GM12864 (cell line): ENCODE data around the gene PKP4.
"Not testable (repeated sequence)": the region's sequence is repeated elsewhere in the genome, so short reads cannot be mapped to it uniquely, and the experiment has no call there.

ENCODE experiments used
- DNase-seq: peaks from one replicate; pipeline ENCODE4 v3.0.0-alpha.2; 2011; ENCODE audit warnings: low read depth
- H3K4me3 ChIP-seq: 2 replicates; pipeline ENCODE4 v1.5.1; 2011; ENCODE audit warnings: mild to moderate bottlenecking, low read depth, low read length, control low read depth
- TF ChIP-seq, protein P1 (sequence below): IDR thresholded peaks from 2 replicates; pipeline ENCODE4 v1.5.1; 2011; ENCODE audit warnings: low read depth, mild to moderate bottlenecking, moderate library complexity, low read length, control low read depth, inconsistent platforms; ENCODE audit errors: missing control alignments

Gene PKP4

DNA sequence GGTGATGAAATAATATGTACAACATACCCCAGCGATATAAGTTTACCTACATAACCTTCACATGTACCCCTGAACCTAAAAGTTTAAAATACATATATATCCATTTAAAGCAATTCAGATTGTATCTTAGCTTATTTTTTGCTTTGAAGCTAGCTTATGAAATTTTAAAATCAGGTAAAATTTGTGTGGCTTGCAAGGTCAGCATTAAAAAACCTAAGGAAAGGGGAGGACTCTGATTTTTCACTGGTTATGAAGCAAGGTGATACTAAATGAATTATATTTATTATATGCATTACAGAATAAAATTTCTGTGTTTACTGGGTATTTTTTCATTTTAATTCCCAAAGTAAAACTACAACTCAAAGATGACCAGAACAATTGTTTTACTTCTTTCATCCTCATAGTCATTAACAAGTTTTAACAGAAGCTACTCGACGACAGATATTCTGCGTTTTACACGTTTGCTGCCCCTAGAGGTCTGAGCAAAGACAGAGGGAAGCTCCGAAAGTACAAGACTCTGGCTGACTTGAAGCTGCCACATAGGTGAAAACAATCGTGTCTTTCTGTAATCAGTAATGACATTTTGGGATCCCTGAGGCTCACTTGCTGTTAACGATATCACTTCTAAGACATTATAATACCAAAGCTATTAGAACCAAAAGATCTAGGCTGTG is 17.1 kb downstream of the PKP4 start:
- no peak overlapping the region for H3K4me3 ChIP-seq
- no peak for DNase-seq
- TF ChIP-seq, protein P1, sequence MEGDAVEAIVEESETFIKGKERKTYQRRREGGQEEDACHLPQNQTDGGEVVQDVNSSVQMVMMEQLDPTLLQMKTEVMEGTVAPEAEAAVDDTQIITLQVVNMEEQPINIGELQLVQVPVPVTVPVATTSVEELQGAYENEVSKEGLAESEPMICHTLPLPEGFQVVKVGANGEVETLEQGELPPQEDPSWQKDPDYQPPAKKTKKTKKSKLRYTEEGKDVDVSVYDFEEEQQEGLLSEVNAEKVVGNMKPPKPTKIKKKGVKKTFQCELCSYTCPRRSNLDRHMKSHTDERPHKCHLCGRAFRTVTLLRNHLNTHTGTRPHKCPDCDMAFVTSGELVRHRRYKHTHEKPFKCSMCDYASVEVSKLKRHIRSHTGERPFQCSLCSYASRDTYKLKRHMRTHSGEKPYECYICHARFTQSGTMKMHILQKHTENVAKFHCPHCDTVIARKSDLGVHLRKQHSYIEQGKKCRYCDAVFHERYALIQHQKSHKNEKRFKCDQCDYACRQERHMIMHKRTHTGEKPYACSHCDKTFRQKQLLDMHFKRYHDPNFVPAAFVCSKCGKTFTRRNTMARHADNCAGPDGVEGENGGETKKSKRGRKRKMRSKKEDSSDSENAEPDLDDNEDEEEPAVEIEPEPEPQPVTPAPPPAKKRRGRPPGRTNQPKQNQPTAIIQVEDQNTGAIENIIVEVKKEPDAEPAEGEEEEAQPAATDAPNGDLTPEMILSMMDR, result no peak

DNA sequence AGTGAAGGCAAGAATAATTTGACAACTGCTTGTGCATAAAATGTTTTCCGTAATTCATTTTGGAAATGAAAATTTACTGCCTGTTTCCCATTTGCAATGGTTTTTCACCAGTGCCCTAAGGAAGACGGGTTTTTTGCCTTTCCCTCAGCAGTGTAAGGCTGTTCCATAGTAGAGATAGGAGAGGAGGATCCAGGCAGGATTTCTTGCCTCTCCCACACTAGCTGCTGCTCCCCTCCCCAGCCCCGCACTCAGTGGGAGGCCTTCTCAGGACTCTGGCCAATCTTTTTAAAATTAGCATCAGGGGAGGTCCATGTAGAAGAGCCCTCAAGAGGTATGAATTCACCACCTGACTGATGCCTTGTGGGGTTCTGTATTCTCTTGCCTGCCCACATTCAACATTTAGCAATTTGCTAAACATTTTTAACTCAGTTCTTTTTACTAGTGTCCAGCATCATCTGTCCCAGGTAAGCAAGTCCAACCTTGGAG is 17.8 kb downstream of the PKP4 start:
- H3K4me3 ChIP-seq, DNase-seq: not testable (repeated sequence)

DNA sequence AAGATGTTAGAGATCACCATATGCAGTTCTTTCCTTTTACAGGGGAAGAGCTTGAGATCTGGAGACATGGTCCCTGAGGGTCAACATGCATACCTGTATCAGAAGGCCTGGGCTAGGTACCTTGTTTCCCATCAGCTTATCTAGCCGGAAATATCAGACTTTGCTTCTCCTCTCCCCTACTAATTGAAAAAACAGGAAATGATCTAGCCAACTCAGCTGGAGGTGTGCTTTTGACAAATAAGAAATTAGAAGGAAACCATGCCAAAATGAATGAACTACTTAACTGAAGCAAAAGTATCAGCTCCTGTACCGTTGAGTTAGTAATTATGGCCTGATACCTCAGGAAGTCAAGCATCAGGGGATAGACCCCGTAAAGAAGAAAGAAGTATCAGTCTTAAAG is 20.4 kb downstream of the PKP4 start:
- DNase-seq, result no peak
- TF ChIP-seq, protein P1, result no peak
- no peak overlapping the region for H3K4me3 ChIP-seq

DNA sequence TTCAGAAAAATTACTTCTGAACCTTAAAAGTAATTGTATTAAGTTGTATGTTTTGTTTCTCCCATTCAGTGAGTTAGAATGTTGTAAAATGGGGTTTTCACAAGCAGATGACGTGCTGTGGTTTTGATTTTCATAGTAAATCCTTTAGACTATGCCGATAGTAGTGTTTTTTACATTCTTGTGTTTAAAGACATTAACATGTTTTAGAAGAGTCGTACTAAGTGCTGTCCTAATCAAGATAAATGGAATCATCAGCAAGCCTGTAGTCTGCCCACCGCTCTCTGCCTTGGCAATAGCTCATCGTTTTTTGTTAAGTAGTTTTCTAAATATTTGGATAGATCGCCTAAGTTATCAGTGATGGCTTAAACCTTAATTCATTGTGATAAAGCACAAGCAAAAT is 21.5 kb downstream of the PKP4 start:
- no peak for DNase-seq
- TF ChIP-seq, protein P1, result no peak
- no peak overlapping the region for H3K4me3 ChIP-seq

DNA sequence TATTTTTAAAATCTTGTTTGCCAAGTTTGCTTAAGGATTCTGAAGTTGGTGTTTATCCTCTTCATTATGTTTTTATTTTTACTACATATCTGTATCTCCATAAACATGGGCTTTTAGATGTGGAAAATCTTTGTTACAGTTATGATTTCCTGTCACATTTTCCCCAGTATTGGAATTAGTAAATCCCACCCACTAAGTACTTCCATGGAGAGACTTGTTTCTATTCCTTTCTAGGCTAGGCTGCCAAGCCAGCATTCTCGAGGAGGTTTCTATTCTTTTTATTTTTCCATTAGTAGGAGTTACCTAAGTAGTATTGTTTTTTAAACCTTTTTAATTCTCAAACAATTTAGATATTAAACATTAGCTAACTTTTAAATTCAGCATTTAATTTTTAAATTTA is 22.1 kb downstream of the PKP4 start:
- TF ChIP-seq, protein P1, result no peak
- no peak for DNase-seq
- H3K4me3 ChIP-seq, result no peak overlapping the region

DNA sequence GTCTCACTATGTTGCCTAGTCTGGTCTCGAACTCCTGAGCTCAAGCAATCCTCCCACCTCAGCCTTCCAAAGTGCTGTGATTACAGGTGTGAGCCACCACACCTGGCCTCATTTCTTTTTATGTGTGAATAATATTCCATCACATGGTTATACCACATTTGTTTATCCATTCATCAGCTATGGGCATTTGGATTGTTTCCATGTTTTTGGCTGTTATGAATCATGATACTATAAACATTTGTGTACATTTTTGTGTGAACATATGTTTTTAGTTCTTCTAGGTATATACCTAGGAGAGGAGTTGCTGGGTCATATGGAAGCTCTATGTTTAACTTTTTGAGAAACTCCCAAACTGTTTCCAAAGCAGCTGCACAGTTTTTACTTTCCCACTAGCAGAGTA is 24.4 kb downstream of the PKP4 start:
- TF ChIP-seq, protein P1, result no peak
- H3K4me3 ChIP-seq, result no peak overlapping the region
- no peak for DNase-seq

DNA sequence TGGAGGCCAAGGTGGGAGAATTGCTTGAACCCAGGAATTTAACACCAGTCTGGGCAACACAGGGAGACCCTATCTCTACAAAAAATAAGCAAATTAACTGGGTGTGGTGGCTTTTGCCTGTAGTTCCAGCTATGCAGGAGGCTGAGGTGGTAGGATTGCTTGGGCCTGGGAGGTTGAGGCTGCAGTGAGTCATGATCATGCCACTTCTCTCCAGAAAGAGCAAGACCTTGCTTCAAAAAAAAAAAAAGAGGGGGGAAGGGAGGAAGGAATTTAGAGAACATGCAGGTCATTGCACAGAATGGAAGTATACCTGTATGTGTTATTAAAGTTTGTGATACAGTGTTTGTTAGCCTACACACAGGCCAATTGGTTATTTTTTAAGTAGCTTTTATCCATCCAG is 25.8 kb downstream of the PKP4 start:
- H3K4me3 ChIP-seq, result no peak overlapping the region
- TF ChIP-seq, protein P1, result no peak
- DNase-seq, result no peak
